GM23338 (cell line): Measurements from ENCODE around the gene SETBP1. TPM values are rescaled to one million over a fixed set of nuclear protein-coding genes. Genes with fewer than 3 reads are reported as not detected.

Source experiments
- ATAC-seq: fragments of 200-7000 bp; cut with Tn5 transposase; 3 replicates; pipeline ENCODE4 v1.9.1; 2020
- DNase-seq: peaks from one replicate; pipeline ENCODE4 v3.0.0-alpha.2; 2015; ENCODE audit warnings: low spot score
- H2AFZ ChIP-seq: fragments of 200-600 bp; sonication (generic); 2 replicates; pipeline ENCODE4 v1.8.0; 2016; ENCODE audit warnings: antibody characterized with exemption, mild to moderate bottlenecking, moderate library complexity
- H3F3A ChIP-seq: fragments of 200-600 bp; sonication (generic); replicated peaks from 2 replicates; pipeline ENCODE4 v1.8.0; 2017; ENCODE audit warnings: antibody characterized with exemption, mixed run types, low read depth
- H3K27ac ChIP-seq: fragments of 200-600 bp; sonication (generic); 2 replicates; pipeline ENCODE4 v1.6.1; 2016; ENCODE audit warnings: low read depth
- H3K27me3 ChIP-seq: fragments of 200-600 bp; sonication (generic); 2 replicates; pipeline ENCODE4 v1.8.0; 2016; ENCODE audit warnings: mild to moderate bottlenecking, mixed run types, moderate library complexity; ENCODE audit not compliant: insufficient read depth
- H3K36me3 ChIP-seq: fragments of 200-600 bp; sonication (generic); 2 replicates; pipeline ENCODE4 v1.8.0; 2016; ENCODE audit warnings: mild to moderate bottlenecking; ENCODE audit not compliant: insufficient read depth
- H3K4me1 ChIP-seq: fragments of 200-600 bp; sonication (generic); 2 replicates; pipeline ENCODE4 v1.8.0; 2016; ENCODE audit warnings: mild to moderate bottlenecking, moderate library complexity; ENCODE audit not compliant: insufficient read depth
- H3K4me2 ChIP-seq: fragments of 200-600 bp; sonication (generic); 2 replicates; pipeline ENCODE4 v1.7.1; 2017; ENCODE audit warnings: mixed run types
- H3K4me3 ChIP-seq: fragments of 200-600 bp; sonication (generic); 2 replicates; pipeline ENCODE4 v1.6.1; 2016; ENCODE audit warnings: mixed run types
- H3K79me2 ChIP-seq: fragments of 200-600 bp; sonication (generic); replicated peaks from 2 replicates; pipeline ENCODE4 v1.8.0; 2017; ENCODE audit warnings: mild to moderate bottlenecking; ENCODE audit not compliant: insufficient read depth
- H3K9me2 ChIP-seq: fragments of 200-600 bp; sonication (generic); 2 replicates; pipeline ENCODE4 v1.8.0; 2017; ENCODE audit not compliant: insufficient read depth
- H4K20me1 ChIP-seq: fragments of 200-600 bp; sonication (generic); replicated peaks from 2 replicates; pipeline ENCODE4 v1.8.0; 2017; ENCODE audit warnings: mild to moderate bottlenecking; ENCODE audit not compliant: insufficient read depth
- H3K27ac Mint-ChIP-seq: 2 replicates; pipeline ENCODE4 v1.8.0; 2020; ENCODE audit warnings: inconsistent platforms, mild to moderate bottlenecking, moderate library complexity, mixed read lengths
- H3K27me3 Mint-ChIP-seq: 3 replicates; pipeline ENCODE4 v1.8.0; 2022; ENCODE audit warnings: low read depth, mild to moderate bottlenecking, moderate library complexity, mixed read lengths, inconsistent platforms; ENCODE audit not compliant: insufficient read depth, poor library complexity
- H3K36me3 Mint-ChIP-seq: 3 replicates; pipeline ENCODE4 v1.8.0; 2021; ENCODE audit warnings: low read depth, mild to moderate bottlenecking, inconsistent platforms, moderate library complexity, mixed read lengths
- H3K4me1 Mint-ChIP-seq: 3 replicates; pipeline ENCODE4 v1.8.0; 2020; ENCODE audit warnings: mild to moderate bottlenecking, inconsistent platforms, mixed read lengths
- H3K4me3 Mint-ChIP-seq: 3 replicates; pipeline ENCODE4 v1.8.0; 2021; ENCODE audit warnings: moderate library complexity, mild to moderate bottlenecking, inconsistent platforms, mixed read lengths
- H3K9me3 Mint-ChIP-seq: 3 replicates; pipeline ENCODE4 v1.8.0; 2020; ENCODE audit warnings: moderate library complexity, mild to moderate bottlenecking, inconsistent platforms, mixed read lengths
- CREB1 ChIP-seq: fragments of 250-450 bp; sonication (Bioruptor Pico); IDR thresholded peaks from 2 replicates; pipeline ENCODE4 v1.5.0; 2020; ENCODE audit warnings: low read depth, mild to moderate bottlenecking, moderate library complexity
- EZH2 ChIP-seq: fragments of 200-600 bp; sonication (generic); IDR thresholded peaks from one replicate; pipeline ENCODE4 v1.8.0; 2017; ENCODE audit warnings: antibody characterized with exemption, mild to moderate bottlenecking, low read depth; ENCODE audit not compliant: unreplicated experiment
- EZH2phosphoT487 ChIP-seq: fragments of 200-600 bp; sonication (generic); IDR thresholded peaks from one replicate; pipeline ENCODE4 v1.8.1; 2018; ENCODE audit warnings: antibody characterized with exemption; ENCODE audit not compliant: unreplicated experiment
- JUNB ChIP-seq: IDR thresholded peaks from one replicate; pipeline ENCODE4 v1.6.1; 2016; ENCODE audit warnings: antibody characterized with exemption; ENCODE audit not compliant: unreplicated experiment
- NANOG ChIP-seq: IDR thresholded peaks from 2 replicates; pipeline ENCODE4 v1.6.1; 2016; ENCODE audit warnings: antibody characterized with exemption, borderline replicate concordance
- POLR2AphosphoS5 ChIP-seq: IDR thresholded peaks from 2 replicates; pipeline ENCODE4 v1.6.1; 2016; ENCODE audit warnings: antibody characterized with exemption, low read depth
- STAT1 ChIP-seq: IDR thresholded peaks from one replicate; pipeline ENCODE4 v1.6.1; 2016; ENCODE audit warnings: antibody characterized with exemption; ENCODE audit not compliant: unreplicated experiment
- ZNF114 ChIP-seq: fragments of 250-450 bp; sonication (Bioruptor Pico); IDR thresholded peaks from 2 replicates; pipeline ENCODE4 v1.5.0; 2020; ENCODE audit warnings: mild to moderate bottlenecking, moderate library complexity
- ZNF331 ChIP-seq: fragments of 250-450 bp; sonication (Bioruptor Pico); IDR thresholded peaks from 2 replicates; pipeline ENCODE4 v1.5.0; 2020; ENCODE audit warnings: low read depth, mild to moderate bottlenecking, moderate library complexity
- polyA plus RNA-seq: library from polyadenylated mRNA; unstranded; fragments of >200 nt; fragmentation: Nextera tagmentation; extraction: Ambion mirVana; gene quantifications from 2 replicates; pipeline ENCODE4 v1.2.1, GENCODE V29; 2016
- total RNA-seq: library from RNA; depleted of rRNA; stranded (reverse); fragments of >200 nt; shearing (Covaris generic); gene quantifications from 2 replicates; pipeline ENCODE4 v1.2.3, GENCODE V29; 2014
- TF ChIP-seq, protein P1 (sequence below), 2 experiments: fragments of 200-600 bp in 1 of 2; sonication (generic) in 1 of 2; conservative IDR thresholded peaks; 2 replicates each; pipeline versions ENCODE4 v1.5.1 to v1.6.1; 2016 to 2017; ENCODE audit warnings: antibody characterized with exemption in 2 of 2, low read depth in 2 of 2, mild to moderate bottlenecking in 2 of 2, moderate library complexity in 1 of 2
- TF ChIP-seq, protein P2 (sequence below): IDR thresholded peaks from one replicate; pipeline ENCODE4 v1.6.1; 2018; ENCODE audit warnings: antibody characterized with exemption; ENCODE audit not compliant: unreplicated experiment
- TF ChIP-seq, protein P3 (sequence below): IDR thresholded peaks from 2 replicates; pipeline ENCODE4 v1.6.1; 2016; ENCODE audit warnings: antibody characterized with exemption
- TF ChIP-seq, protein P4 (sequence below): fragments of 250-450 bp; sonication (Bioruptor Pico); IDR thresholded peaks from 2 replicates; pipeline ENCODE4 v1.5.0; 2020; ENCODE audit warnings: mild to moderate bottlenecking, moderate library complexity

SETBP1 gene
- total and polyA plus RNA-seq, 2 experiments from 2014 or later: 1.6 to 5.5 TPM

- no peaks in the 10 kb centered on the region for H3K79me2 ChIP-seq
- TF ChIP-seq, protein P1, sequence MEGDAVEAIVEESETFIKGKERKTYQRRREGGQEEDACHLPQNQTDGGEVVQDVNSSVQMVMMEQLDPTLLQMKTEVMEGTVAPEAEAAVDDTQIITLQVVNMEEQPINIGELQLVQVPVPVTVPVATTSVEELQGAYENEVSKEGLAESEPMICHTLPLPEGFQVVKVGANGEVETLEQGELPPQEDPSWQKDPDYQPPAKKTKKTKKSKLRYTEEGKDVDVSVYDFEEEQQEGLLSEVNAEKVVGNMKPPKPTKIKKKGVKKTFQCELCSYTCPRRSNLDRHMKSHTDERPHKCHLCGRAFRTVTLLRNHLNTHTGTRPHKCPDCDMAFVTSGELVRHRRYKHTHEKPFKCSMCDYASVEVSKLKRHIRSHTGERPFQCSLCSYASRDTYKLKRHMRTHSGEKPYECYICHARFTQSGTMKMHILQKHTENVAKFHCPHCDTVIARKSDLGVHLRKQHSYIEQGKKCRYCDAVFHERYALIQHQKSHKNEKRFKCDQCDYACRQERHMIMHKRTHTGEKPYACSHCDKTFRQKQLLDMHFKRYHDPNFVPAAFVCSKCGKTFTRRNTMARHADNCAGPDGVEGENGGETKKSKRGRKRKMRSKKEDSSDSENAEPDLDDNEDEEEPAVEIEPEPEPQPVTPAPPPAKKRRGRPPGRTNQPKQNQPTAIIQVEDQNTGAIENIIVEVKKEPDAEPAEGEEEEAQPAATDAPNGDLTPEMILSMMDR (conservative IDR thresholded peaks at IDR 0.05; ENCODE audit: low read depth in 2 of 2): no peak
- TF ChIP-seq, protein P2, sequence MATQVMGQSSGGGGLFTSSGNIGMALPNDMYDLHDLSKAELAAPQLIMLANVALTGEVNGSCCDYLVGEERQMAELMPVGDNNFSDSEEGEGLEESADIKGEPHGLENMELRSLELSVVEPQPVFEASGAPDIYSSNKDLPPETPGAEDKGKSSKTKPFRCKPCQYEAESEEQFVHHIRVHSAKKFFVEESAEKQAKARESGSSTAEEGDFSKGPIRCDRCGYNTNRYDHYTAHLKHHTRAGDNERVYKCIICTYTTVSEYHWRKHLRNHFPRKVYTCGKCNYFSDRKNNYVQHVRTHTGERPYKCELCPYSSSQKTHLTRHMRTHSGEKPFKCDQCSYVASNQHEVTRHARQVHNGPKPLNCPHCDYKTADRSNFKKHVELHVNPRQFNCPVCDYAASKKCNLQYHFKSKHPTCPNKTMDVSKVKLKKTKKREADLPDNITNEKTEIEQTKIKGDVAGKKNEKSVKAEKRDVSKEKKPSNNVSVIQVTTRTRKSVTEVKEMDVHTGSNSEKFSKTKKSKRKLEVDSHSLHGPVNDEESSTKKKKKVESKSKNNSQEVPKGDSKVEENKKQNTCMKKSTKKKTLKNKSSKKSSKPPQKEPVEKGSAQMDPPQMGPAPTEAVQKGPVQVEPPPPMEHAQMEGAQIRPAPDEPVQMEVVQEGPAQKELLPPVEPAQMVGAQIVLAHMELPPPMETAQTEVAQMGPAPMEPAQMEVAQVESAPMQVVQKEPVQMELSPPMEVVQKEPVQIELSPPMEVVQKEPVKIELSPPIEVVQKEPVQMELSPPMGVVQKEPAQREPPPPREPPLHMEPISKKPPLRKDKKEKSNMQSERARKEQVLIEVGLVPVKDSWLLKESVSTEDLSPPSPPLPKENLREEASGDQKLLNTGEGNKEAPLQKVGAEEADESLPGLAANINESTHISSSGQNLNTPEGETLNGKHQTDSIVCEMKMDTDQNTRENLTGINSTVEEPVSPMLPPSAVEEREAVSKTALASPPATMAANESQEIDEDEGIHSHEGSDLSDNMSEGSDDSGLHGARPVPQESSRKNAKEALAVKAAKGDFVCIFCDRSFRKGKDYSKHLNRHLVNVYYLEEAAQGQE: no peak
- TF ChIP-seq NANOG: no peak
- TF ChIP-seq EZH2: no peak
- no peak for TF ChIP-seq POLR2AphosphoS5
- TF ChIP-seq EZH2phosphoT487: no peak
- no peak for TF ChIP-seq STAT1
- no peak for TF ChIP-seq ZNF114 (CRISPR knock-in tag)
- TF ChIP-seq, protein P3, sequence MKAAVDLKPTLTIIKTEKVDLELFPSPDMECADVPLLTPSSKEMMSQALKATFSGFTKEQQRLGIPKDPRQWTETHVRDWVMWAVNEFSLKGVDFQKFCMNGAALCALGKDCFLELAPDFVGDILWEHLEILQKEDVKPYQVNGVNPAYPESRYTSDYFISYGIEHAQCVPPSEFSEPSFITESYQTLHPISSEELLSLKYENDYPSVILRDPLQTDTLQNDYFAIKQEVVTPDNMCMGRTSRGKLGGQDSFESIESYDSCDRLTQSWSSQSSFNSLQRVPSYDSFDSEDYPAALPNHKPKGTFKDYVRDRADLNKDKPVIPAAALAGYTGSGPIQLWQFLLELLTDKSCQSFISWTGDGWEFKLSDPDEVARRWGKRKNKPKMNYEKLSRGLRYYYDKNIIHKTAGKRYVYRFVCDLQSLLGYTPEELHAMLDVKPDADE: no peak
- TF ChIP-seq, protein P4, sequence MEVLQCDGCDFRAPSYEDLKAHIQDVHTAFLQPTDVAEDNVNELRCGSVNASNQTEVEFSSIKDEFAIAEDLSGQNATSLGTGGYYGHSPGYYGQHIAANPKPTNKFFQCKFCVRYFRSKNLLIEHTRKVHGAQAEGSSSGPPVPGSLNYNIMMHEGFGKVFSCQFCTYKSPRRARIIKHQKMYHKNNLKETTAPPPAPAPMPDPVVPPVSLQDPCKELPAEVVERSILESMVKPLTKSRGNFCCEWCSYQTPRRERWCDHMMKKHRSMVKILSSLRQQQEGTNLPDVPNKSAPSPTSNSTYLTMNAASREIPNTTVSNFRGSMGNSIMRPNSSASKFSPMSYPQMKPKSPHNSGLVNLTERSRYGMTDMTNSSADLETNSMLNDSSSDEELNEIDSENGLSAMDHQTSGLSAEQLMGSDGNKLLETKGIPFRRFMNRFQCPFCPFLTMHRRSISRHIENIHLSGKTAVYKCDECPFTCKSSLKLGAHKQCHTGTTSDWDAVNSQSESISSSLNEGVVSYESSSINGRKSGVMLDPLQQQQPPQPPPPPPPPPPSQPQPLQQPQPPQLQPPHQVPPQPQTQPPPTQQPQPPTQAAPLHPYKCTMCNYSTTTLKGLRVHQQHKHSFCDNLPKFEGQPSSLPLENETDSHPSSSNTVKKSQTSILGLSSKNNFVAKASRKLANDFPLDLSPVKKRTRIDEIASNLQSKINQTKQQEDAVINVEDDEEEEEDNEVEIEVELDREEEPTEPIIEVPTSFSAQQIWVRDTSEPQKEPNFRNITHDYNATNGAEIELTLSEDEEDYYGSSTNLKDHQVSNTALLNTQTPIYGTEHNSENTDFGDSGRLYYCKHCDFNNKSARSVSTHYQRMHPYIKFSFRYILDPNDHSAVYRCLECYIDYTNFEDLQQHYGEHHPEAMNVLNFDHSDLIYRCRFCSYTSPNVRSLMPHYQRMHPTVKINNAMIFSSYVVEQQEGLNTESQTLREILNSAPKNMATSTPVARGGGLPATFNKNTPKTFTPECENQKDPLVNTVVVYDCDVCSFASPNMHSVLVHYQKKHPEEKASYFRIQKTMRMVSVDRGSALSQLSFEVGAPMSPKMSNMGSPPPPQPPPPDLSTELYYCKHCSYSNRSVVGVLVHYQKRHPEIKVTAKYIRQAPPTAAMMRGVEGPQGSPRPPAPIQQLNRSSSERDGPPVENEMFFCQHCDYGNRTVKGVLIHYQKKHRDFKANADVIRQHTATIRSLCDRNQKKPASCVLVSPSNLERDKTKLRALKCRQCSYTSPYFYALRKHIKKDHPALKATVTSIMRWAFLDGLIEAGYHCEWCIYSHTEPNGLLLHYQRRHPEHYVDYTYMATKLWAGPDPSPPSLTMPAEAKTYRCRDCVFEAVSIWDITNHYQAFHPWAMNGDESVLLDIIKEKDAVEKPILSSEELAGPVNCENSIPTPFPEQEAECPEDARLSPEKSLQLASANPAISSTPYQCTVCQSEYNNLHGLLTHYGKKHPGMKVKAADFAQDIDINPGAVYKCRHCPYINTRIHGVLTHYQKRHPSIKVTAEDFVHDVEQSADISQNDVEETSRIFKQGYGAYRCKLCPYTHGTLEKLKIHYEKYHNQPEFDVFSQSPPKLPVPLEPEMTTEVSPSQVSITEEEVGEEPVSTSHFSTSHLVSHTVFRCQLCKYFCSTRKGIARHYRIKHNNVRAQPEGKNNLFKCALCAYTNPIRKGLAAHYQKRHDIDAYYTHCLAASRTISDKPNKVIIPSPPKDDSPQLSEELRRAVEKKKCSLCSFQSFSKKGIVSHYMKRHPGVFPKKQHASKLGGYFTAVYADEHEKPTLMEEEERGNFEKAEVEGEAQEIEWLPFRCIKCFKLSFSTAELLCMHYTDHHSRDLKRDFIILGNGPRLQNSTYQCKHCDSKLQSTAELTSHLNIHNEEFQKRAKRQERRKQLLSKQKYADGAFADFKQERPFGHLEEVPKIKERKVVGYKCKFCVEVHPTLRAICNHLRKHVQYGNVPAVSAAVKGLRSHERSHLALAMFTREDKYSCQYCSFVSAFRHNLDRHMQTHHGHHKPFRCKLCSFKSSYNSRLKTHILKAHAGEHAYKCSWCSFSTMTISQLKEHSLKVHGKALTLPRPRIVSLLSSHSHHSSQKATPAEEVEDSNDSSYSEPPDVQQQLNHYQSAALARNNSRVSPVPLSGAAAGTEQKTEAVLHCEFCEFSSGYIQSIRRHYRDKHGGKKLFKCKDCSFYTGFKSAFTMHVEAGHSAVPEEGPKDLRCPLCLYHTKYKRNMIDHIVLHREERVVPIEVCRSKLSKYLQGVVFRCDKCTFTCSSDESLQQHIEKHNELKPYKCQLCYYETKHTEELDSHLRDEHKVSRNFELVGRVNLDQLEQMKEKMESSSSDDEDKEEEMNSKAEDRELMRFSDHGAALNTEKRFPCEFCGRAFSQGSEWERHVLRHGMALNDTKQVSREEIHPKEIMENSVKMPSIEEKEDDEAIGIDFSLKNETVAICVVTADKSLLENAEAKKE (CRISPR knock-in tag): no peak
- no peak for TF ChIP-seq JUNB
- no peak for TF ChIP-seq ZNF331 (CRISPR knock-in tag)
- no peak for TF ChIP-seq CREB1 (CRISPR knock-in tag)
Measured at GRCh38 chr18:44719519-44720060, 38.9 kb downstream of the SETBP1 start.

More at GRCh38 chr18:44719519-44720060, 38.9 kb downstream of the SETBP1 start:
- Histone ChIP-seq H3F3A (no peaks in the 10 kb centered on the region), H3K36me3 (no peaks in the 10 kb centered on the region), H3K9me2 (0 out of 2 replicates have a peak, but pooled peaks cover 3% of the 10 kb centered on the region), H3K4me3 (no peak overlapping the region), H3K27ac (no peak overlapping the region), H4K20me1 (no peaks in the 10 kb centered on the region; the same call in 1 of the 2 replicates), H2AFZ (no peak overlapping the region), H3K27me3 (no peaks in the 10 kb centered on the region), H3K4me1 (peaks cover 35% of the 10 kb centered on the region), H3K4me2 (no peak overlapping the region)
- ATAC-seq: no peak
- Mint-ChIP-seq H3K27me3 (peaks cover 7% of the 10 kb centered on the region), H3K27ac (no peak overlapping the region), H3K9me3 (no peaks in the 10 kb centered on the region), H3K4me1 (peaks cover 40% of the 10 kb centered on the region), H3K4me3 (no peak overlapping the region), H3K36me3 (peaks cover 3% of the 10 kb centered on the region; the same call in 1 of the 3 replicates)
- DNase-seq: no peak
